MCF 10A (cell line): ENCODE measurements around the gene ABLIM2. TPM values are rescaled to one million over a fixed set of nuclear protein-coding genes. Genes with fewer than 3 reads are reported as not detected.

Experiments used
- BruUV-seq: library from RNA; stranded (reverse); fragments of 400-500 nt; replicated peaks from 2 replicates; lab custom pipeline; 2021; lab: Mats Ljungman, UMichigan
- CTCF ChIA-PET: fragments of 300-600 bp; sonication (Branson Sonifier 250); formaldehyde crosslinking; extraction: SDS; loops from one replicate; lab custom pipeline; 2021; ENCODE audit warnings: antibody characterized with exemption, inconsistent platforms; lab: Yijun Ruan, JAX
- POLR2A ChIA-PET: fragments of 300-600, 350-650 bp; sonication (Branson Sonifier 250); formaldehyde crosslinking; extraction: SDS; loops from one replicate; lab custom pipeline; 2020; ENCODE audit warnings: antibody characterized with exemption, inconsistent platforms; lab: Yijun Ruan, JAX
- DNase-seq: peaks from one replicate; pipeline ENCODE4 v3.0.0-alpha.2; 2018; ENCODE audit not compliant: unreplicated experiment
- H3K27ac Mint-ChIP-seq: one replicate; pipeline ENCODE4 v1.8.0; 2022; ENCODE audit warnings: mild to moderate bottlenecking, low read depth, mixed read lengths; ENCODE audit not compliant: unreplicated experiment
- H3K27me3 Mint-ChIP-seq: one replicate; pipeline ENCODE4 v1.8.0; 2022; ENCODE audit warnings: mixed read lengths; ENCODE audit not compliant: insufficient read depth, unreplicated experiment
- H3K36me3 Mint-ChIP-seq: one replicate; pipeline ENCODE4 v1.8.0; 2022; ENCODE audit warnings: mild to moderate bottlenecking, moderate library complexity, mixed read lengths; ENCODE audit not compliant: insufficient read depth, unreplicated experiment
- H3K4me1 Mint-ChIP-seq: one replicate; pipeline ENCODE4 v1.8.0; 2022; ENCODE audit warnings: mixed read lengths; ENCODE audit not compliant: insufficient read depth, unreplicated experiment
- H3K4me3 Mint-ChIP-seq: one replicate; pipeline ENCODE4 v1.8.0; 2022; ENCODE audit warnings: mild to moderate bottlenecking, moderate library complexity, mixed read lengths; ENCODE audit not compliant: unreplicated experiment
- H3K9me3 Mint-ChIP-seq: one replicate; pipeline ENCODE4 v1.8.0; 2022; ENCODE audit warnings: mixed read lengths; ENCODE audit not compliant: unreplicated experiment
- intact Hi-C: fragments of 100-400 bp; cut with micrococcal nuclease; formaldehyde crosslinking; loops from 2 replicates; pipeline ENCODE4 v1.14.1; 2022
- total RNA-seq: library from RNA; stranded (reverse); gene quantifications from 2 replicates; pipeline ENCODE4 v1.2.3, GENCODE V29; 2022
- TF ChIP-seq, protein P1 (sequence below): fragments of 200-600 bp; IDR thresholded peaks from one replicate; pipeline ENCODE4 v1.8.0; 2022; ENCODE audit warnings: antibody characterized with exemption, mild to moderate bottlenecking; ENCODE audit not compliant: unreplicated experiment

Gene ABLIM2
- total RNA-seq, 1 experiment from 2014 or later: 5.3 TPM

DNA sequence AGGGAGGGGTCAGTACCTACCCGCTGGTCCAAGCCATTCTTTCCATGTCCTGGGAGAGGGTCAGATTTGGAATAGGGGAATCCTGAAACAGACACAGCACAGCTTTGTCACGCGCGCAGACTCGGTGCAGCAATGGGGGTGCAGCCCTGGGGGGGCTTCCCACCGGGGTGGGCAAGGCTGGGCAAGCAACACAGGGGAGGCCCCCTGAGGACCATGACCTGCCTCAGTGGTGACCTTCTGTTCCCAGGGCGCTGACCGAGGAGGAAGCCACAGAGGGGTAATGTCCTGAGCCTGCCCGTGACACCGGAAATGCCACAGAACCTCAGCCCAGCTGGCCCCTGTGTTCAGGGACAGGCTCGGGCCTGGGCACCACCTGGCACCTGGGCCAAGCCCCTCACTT is 165.8 kb downstream of the ABLIM2 start:
- H3K4me3 Mint-ChIP-seq: no peak overlapping the region
- H3K4me1 Mint-ChIP-seq: no peaks in the 10 kb centered on the region
- TF ChIP-seq, protein P1, sequence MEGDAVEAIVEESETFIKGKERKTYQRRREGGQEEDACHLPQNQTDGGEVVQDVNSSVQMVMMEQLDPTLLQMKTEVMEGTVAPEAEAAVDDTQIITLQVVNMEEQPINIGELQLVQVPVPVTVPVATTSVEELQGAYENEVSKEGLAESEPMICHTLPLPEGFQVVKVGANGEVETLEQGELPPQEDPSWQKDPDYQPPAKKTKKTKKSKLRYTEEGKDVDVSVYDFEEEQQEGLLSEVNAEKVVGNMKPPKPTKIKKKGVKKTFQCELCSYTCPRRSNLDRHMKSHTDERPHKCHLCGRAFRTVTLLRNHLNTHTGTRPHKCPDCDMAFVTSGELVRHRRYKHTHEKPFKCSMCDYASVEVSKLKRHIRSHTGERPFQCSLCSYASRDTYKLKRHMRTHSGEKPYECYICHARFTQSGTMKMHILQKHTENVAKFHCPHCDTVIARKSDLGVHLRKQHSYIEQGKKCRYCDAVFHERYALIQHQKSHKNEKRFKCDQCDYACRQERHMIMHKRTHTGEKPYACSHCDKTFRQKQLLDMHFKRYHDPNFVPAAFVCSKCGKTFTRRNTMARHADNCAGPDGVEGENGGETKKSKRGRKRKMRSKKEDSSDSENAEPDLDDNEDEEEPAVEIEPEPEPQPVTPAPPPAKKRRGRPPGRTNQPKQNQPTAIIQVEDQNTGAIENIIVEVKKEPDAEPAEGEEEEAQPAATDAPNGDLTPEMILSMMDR: no peak
- peaks cover 9% of the 10 kb centered on the region for H3K27me3 Mint-ChIP-seq
- intact Hi-C loops: no loop called here
- no peaks in the 10 kb centered on the region for H3K36me3 Mint-ChIP-seq
- CTCF ChIA-PET: interaction anchor here (0.6 to 1.7 kb wide), 2 partner anchors 10 to 189 kb away, joined by 3 to 9 read pairs; no protein-coding TSS in a partner anchor
- no TSS peak for BruUV-seq
- DNase-seq: no peak
- H3K9me3 Mint-ChIP-seq: no peaks in the 10 kb centered on the region
- no peak overlapping the region for H3K27ac Mint-ChIP-seq
- POLR2A ChIA-PET: no interaction called here

- ChIA-PET POLR2A (no interaction called here), CTCF (no interaction called here)
- no peak for DNase-seq
- Mint-ChIP-seq H3K4me1 (peaks cover 6% of the 10 kb centered on the region), H3K36me3 (no peaks in the 10 kb centered on the region), H3K27ac (no peak overlapping the region), H3K9me3 (no peaks in the 10 kb centered on the region), H3K4me3 (no peak overlapping the region), H3K27me3 (no peaks in the 10 kb centered on the region)
- no TSS peak for BruUV-seq
- TF ChIP-seq, protein P1: no peak
- intact Hi-C loops: no loop called here
Observed at GRCh38 chr4:7990807-7991459, 167.7 kb downstream of the ABLIM2 start.

DNA sequence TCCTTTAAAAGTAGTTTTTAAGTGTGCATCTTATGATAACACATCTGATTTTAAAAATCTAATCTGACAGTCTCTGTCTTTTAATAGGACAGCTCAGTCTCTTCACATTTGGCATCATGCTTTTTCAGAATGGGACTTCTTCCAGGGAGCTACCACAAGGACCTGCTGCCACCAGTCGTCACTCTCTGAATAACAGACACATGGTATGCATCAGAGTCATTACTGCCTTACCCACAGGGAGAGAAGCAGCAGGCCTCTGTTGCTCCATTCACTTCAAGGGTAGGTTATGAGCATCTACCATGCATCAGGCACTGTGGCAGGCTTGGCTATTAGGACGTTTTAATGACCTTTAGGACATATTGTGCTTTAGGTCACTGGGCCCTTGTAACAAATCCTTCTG is 169.0 kb downstream of the ABLIM2 start:
- H3K9me3 Mint-ChIP-seq: no peaks in the 10 kb centered on the region
- ChIA-PET POLR2A (interaction anchor here (0.7 kb wide), 1 partner anchor 256 kb away, joined by 3 read pairs; no protein-coding TSS in a partner anchor), CTCF (interaction anchor here (1.1 to 8.5 kb wide), 4 partner anchors 9 to 217 kb away, joined by 3 to 183 read pairs (median 8); no protein-coding TSS in a partner anchor)
- H3K27me3 Mint-ChIP-seq: no peaks in the 10 kb centered on the region
- BruUV-seq: no TSS peak
- H3K4me3 Mint-ChIP-seq: no peak overlapping the region
- intact Hi-C loops: loop anchor here (5.0 kb wide), 1 partner anchor 267 kb away; no protein-coding TSS in a partner anchor
- H3K27ac Mint-ChIP-seq: no peak overlapping the region
- H3K36me3 Mint-ChIP-seq: no peaks in the 10 kb centered on the region
- H3K4me1 Mint-ChIP-seq: peaks cover 6% of the 10 kb centered on the region
- DNase-seq: no peak
- TF ChIP-seq, protein P1: no peak

DNA sequence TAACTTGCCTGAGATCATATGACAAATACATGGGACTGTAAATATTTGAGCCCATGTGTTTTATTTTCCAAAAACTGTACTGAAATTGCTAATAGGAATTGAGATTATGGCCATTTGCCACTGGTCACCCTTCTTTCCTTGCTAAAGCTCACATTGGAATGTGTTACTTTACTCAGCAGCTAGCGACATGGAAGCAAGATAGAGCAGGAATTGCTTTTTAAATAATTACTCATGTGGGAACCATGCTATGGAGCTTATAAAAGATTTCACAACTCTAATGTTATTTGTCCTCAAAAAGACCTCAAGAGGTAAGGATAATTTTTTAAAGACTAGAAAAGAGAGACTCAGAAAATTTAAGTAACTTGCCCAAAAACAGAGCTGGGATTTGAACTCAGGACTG is 170.2 kb downstream of the ABLIM2 start:
- no peak overlapping the region for H3K4me3 Mint-ChIP-seq
- intact Hi-C loops: loop anchor here (5.0 kb wide), 1 partner anchor 266 kb away; no protein-coding TSS in a partner anchor
- H3K27me3 Mint-ChIP-seq: peaks cover 9% of the 10 kb centered on the region
- CTCF ChIA-PET: interaction anchor here (0.6 to 8.5 kb wide), 28 partner anchors 8 to 354 kb away, joined by 3 to 183 read pairs (median 5); partner anchors contain the start of gene AFAP1
- H3K9me3 Mint-ChIP-seq: no peaks in the 10 kb centered on the region
- no peaks in the 10 kb centered on the region for H3K36me3 Mint-ChIP-seq
- H3K4me1 Mint-ChIP-seq: peaks cover 6% of the 10 kb centered on the region
- DNase-seq: peak; percentile 53
- no TSS peak for BruUV-seq
- POLR2A ChIA-PET: interaction anchor here (0.7 to 2.9 kb wide), 6 partner anchors 10 to 184 kb away, joined by 3 to 14 read pairs (median 4); no protein-coding TSS in a partner anchor
- TF ChIP-seq, protein P1: no peak
- H3K27ac Mint-ChIP-seq: no peak overlapping the region
